IMR-90 (cell line): ENCODE data around the gene RAP1GAP. TPM values are rescaled to one million over a fixed set of nuclear protein-coding genes. Genes with fewer than 3 reads are reported as not detected.

Experiments
- ATAC-seq: fragments of 200-7000 bp; cut with Tn5 transposase; 2 replicates; pipeline ENCODE4 v1.9.1; 2020; ENCODE audit warnings: low read depth, mild to moderate bottlenecking, moderate library complexity
- BruUV-seq: library from RNA; stranded (reverse); fragments of 400-500 nt; replicated peaks from 2 replicates; lab custom pipeline; 2021; lab: Mats Ljungman, UMichigan
- CTCF ChIA-PET: fragments of 300-600 bp; formaldehyde crosslinking; extraction: SDS; loops from one replicate; lab custom pipeline; 2021; ENCODE audit warnings: antibody characterized with exemption; lab: Yijun Ruan, JAX
- POLR2A ChIA-PET: fragments of 300-600 bp; sonication (Branson Sonifier 250); formaldehyde crosslinking; loops from one replicate; lab custom pipeline; 2022; ENCODE audit warnings: antibody characterized with exemption; ENCODE audit not compliant: unreplicated experiment; lab: Charles Lee
- DNase-seq: peaks from one replicate; pipeline ENCODE4 v3.0.0; 2013
- H2AFZ ChIP-seq: replicated peaks from 2 replicates; pipeline ENCODE3; 2013; ENCODE audit warnings: low read length, mild to moderate bottlenecking; ENCODE audit not compliant: poor library complexity
- H2AK5ac ChIP-seq: 2 replicates; pipeline ENCODE4 v1.6.1; 2013; ENCODE audit warnings: low read depth, low read length, inconsistent platforms
- H2AK9ac ChIP-seq: replicated peaks from 2 replicates; pipeline ENCODE3; 2013; ENCODE audit warnings: mild to moderate bottlenecking, low read depth, low read length, moderate library complexity; ENCODE audit not compliant: poor library complexity
- H2BK120ac ChIP-seq: 2 replicates; pipeline ENCODE4 v1.6.1; 2013; ENCODE audit warnings: low read depth, low read length, inconsistent platforms
- H2BK15ac ChIP-seq: 3 replicates; pipeline ENCODE4 v1.6.1; 2013; ENCODE audit warnings: low read depth, low read length, inconsistent platforms
- H2BK20ac ChIP-seq: 2 replicates; pipeline ENCODE4 v1.6.1; 2013; ENCODE audit warnings: low read depth, mild to moderate bottlenecking, inconsistent platforms, low read length, moderate library complexity
- H2BK5ac ChIP-seq: 2 replicates; pipeline ENCODE4 v1.6.1; 2013; ENCODE audit warnings: mild to moderate bottlenecking, low read depth, low read length, inconsistent platforms; ENCODE audit not compliant: poor library complexity, severe bottlenecking
- H3K14ac ChIP-seq: replicated peaks from 2 replicates; pipeline ENCODE4 v1.6.1; 2013; ENCODE audit warnings: low read depth, low read length, inconsistent platforms
- H3K18ac ChIP-seq: 2 replicates; pipeline ENCODE4 v1.6.1; 2013; ENCODE audit warnings: low read depth, low read length, control low read depth
- H3K23ac ChIP-seq: 2 replicates; pipeline ENCODE4 v1.6.1; 2013; ENCODE audit warnings: low read depth, low read length, inconsistent platforms
- H3K27ac ChIP-seq: 2 replicates; pipeline ENCODE4 v1.5.1; 2013; ENCODE audit warnings: mild to moderate bottlenecking, control low read depth, low read length; ENCODE audit not compliant: insufficient read depth
- H3K27me3 ChIP-seq: 2 replicates; pipeline ENCODE4 v1.6.1; 2013; ENCODE audit warnings: low read length; ENCODE audit not compliant: control insufficient read depth, insufficient read depth
- H3K36me3 ChIP-seq: 2 replicates; pipeline ENCODE4 v1.6.1; 2013; ENCODE audit warnings: low read length, mixed read lengths; ENCODE audit not compliant: control insufficient read depth, insufficient read depth
- H3K4ac ChIP-seq: 2 replicates; pipeline ENCODE4 v1.6.1; 2013; ENCODE audit warnings: low read depth, low read length, inconsistent platforms
- H3K4me1 ChIP-seq: 2 replicates; pipeline ENCODE4 v1.6.1; 2013; ENCODE audit warnings: low read length, mixed read lengths; ENCODE audit not compliant: control insufficient read depth, insufficient read depth
- H3K4me2 ChIP-seq: 2 replicates; pipeline ENCODE4 v1.6.1; 2013; ENCODE audit warnings: low read depth, mild to moderate bottlenecking, control low read depth, low read length, moderate library complexity
- H3K4me3 ChIP-seq: 2 replicates; pipeline ENCODE4 v1.5.1; 2013; ENCODE audit warnings: low read depth, mild to moderate bottlenecking, control low read depth, low read length, moderate library complexity; ENCODE audit not compliant: insufficient read depth
- H3K56ac ChIP-seq: 2 replicates; pipeline ENCODE4 v1.6.1; 2013; ENCODE audit warnings: low read length, inconsistent platforms; ENCODE audit not compliant: insufficient read depth; ENCODE audit errors: extremely low read depth
- H3K79me1 ChIP-seq, 2 experiments: 2 replicates each; pipeline ENCODE4 v1.6.1; 2013; ENCODE audit warnings: low read length in 2 of 2, inconsistent platforms in 1 of 2, low read depth in 1 of 2
- H3K9ac ChIP-seq: 2 replicates; pipeline ENCODE4 v1.6.1; 2013; ENCODE audit warnings: low read depth, low read length, control low read depth
- H3K9me1 ChIP-seq: 2 replicates; pipeline ENCODE4 v1.6.1; 2013; ENCODE audit warnings: low read length, inconsistent platforms; ENCODE audit not compliant: insufficient read depth
- H3K9me3 ChIP-seq: 2 replicates; pipeline ENCODE4 v1.6.1; 2013; ENCODE audit warnings: low read length; ENCODE audit not compliant: control insufficient read depth, insufficient read depth
- H4K20me1 ChIP-seq: 2 replicates; pipeline ENCODE4 v1.6.1; 2013; ENCODE audit warnings: low read length, inconsistent platforms; ENCODE audit not compliant: insufficient read depth
- H4K5ac ChIP-seq: 2 replicates; pipeline ENCODE4 v1.6.1; 2013; ENCODE audit warnings: mild to moderate bottlenecking, low read depth, low read length, control low read depth
- H4K8ac ChIP-seq, 2 experiments: 2 replicates each; pipeline ENCODE4 v1.6.1; 2013; ENCODE audit warnings: low read depth in 2 of 2, low read length in 2 of 2, control low read depth in 1 of 2, inconsistent platforms in 1 of 2
- H4K91ac ChIP-seq: 2 replicates; pipeline ENCODE4 v1.6.1; 2013; ENCODE audit warnings: low read depth, low read length, inconsistent platforms; ENCODE audit not compliant: insufficient read depth
- BHLHE40 ChIP-seq: fragments of 150-350 bp; IDR thresholded peaks from 2 replicates; pipeline ENCODE4 v1.6.1; 2016; ENCODE audit warnings: mild to moderate bottlenecking, low read depth, low read length
- CEBPB ChIP-seq: IDR thresholded peaks from 2 replicates; pipeline ENCODE4 v1.6.1; 2012; ENCODE audit warnings: low read depth, low read length, improper control_type of control experiment
- CHD1 ChIP-seq: IDR thresholded peaks from 2 replicates; pipeline ENCODE4 v1.6.1; 2012; ENCODE audit warnings: low read depth, low read length, improper control_type of control experiment
- CTCF ChIP-seq: conservative IDR thresholded peaks from 2 replicates; pipeline ENCODE4 v1.5.1; 2012; ENCODE audit warnings: mild to moderate bottlenecking, low read depth, low read length, improper control_type of control experiment
- ELK1 ChIP-seq: fragments of 150-350 bp; IDR thresholded peaks from 2 replicates; pipeline ENCODE4 v1.6.1; 2016; ENCODE audit warnings: low read depth, mild to moderate bottlenecking, low read length, moderate library complexity, borderline replicate concordance
- FOS ChIP-seq: fragments of 150-350 bp; IDR thresholded peaks from 2 replicates; pipeline ENCODE4 v1.6.1; 2016; ENCODE audit warnings: low read depth, low read length
- MAFK ChIP-seq: IDR thresholded peaks from 2 replicates; pipeline ENCODE4 v1.6.1; 2012; ENCODE audit warnings: low read depth, low read length, improper control_type of control experiment
- MXI1 ChIP-seq: IDR thresholded peaks from 2 replicates; pipeline ENCODE4 v1.6.1; 2012; ENCODE audit warnings: low read depth, mild to moderate bottlenecking, low read length, moderate library complexity, borderline replicate concordance
- NFE2L2 ChIP-seq: fragments of 150-350 bp; IDR thresholded peaks from 2 replicates; pipeline ENCODE4 v1.6.1; 2016; ENCODE audit warnings: low read depth, mild to moderate bottlenecking, low read length
- POLR2A ChIP-seq: IDR thresholded peaks from 2 replicates; pipeline ENCODE4 v1.6.1; 2012; ENCODE audit warnings: mild to moderate bottlenecking, low read depth, low read length
- RAD21 ChIP-seq: IDR thresholded peaks from 2 replicates; pipeline ENCODE4 v1.6.1; 2012; ENCODE audit warnings: low read length, improper control_type of control experiment
- RCOR1 ChIP-seq: IDR thresholded peaks from 2 replicates; pipeline ENCODE4 v1.6.1; 2012; ENCODE audit warnings: mild to moderate bottlenecking, low read length, improper control_type of control experiment; ENCODE audit not compliant: insufficient replicate concordance
- RFX5 ChIP-seq: IDR thresholded peaks from 2 replicates; pipeline ENCODE4 v1.8.0; 2012; ENCODE audit warnings: low read depth, mild to moderate bottlenecking, low read length, moderate library complexity
- USF2 ChIP-seq: fragments of 150-350 bp; IDR thresholded peaks from 2 replicates; pipeline ENCODE4 v1.6.1; 2017; ENCODE audit warnings: mild to moderate bottlenecking, antibody characterized with exemption, low read length, low read depth
- WGBS, 2 experiments: methylation state at CpG; one replicate each; pipeline versions ENCODE4 v1.1.5 to v1.1.7; 2013; ENCODE audit warnings: missing lambda C conversion rate in 2 of 2; ENCODE audit not compliant: insufficient read length in 1 of 2; ENCODE audit errors: extremely low coverage in 2 of 2; 5-methylcytosine and 5-hydroxymethylcytosine counted together
- dilution Hi-C: fragments of 300-500 bp; cut with HindIII; formaldehyde crosslinking; loops from one replicate; pipeline ENCODE4 v1.14.3; 2018; ENCODE audit warnings: low sequenced_read_pairs; ENCODE audit not compliant: unreplicated experiment
- in situ Hi-C: fragments of 300-500 bp; cut with MboI; formaldehyde crosslinking; loops from 3 replicates; pipeline ENCODE4 v1.14.3; 2019; ENCODE audit warnings: low sequenced_read_pairs, inconsistent platforms, mixed read lengths
- intact Hi-C: fragments of 100-400 bp; cut with micrococcal nuclease; formaldehyde crosslinking; loops from 2 replicates; pipeline ENCODE4 v1.10.0; 2022
- polyA plus RNA-seq, 3 experiments: library from polyadenylated mRNA; depleted of rRNA; stranded (reverse); fragments of >200 nt; gene quantifications; 2 replicates each; pipeline ENCODE4 v1.2.3, GENCODE V29; 2012; ENCODE audit warnings: low replicate concordance in 1 of 3
- total RNA-seq: library from RNA; depleted of rRNA; stranded (reverse); fragments of >200 nt; gene quantifications from 2 replicates; pipeline ENCODE4 v1.2.3, GENCODE V29; 2012

Gene RAP1GAP
- total and polyA plus RNA-seq, 2 of the 4 experiments (the other 2 are of a cell fraction): under 0.01 to 0.10 TPM

- Histone ChIP-seq H4K8ac (no peak overlapping the region), H3K27ac (no peak overlapping the region), H3K4me2 (no peak overlapping the region), H3K79me1 (no peaks in the 10 kb centered on the region), H4K91ac (no peak overlapping the region), H3K27me3 (peaks cover 50% of the 10 kb centered on the region), H3K4me3 (no peak overlapping the region), H3K23ac (no peak overlapping the region), H3K4ac (no peak overlapping the region), H4K5ac (no peak overlapping the region), H2BK15ac (no peak overlapping the region), H2BK5ac (no peak overlapping the region), H3K56ac (no peak overlapping the region), H3K14ac (no peak overlapping the region), H4K20me1 (peaks cover 23% of the 10 kb centered on the region; the same call in 1 of the 2 replicates), H2AFZ (no peak overlapping the region), H3K36me3 (no peaks in the 10 kb centered on the region), H3K9me1 (no peaks in the 10 kb centered on the region), H3K18ac (no peak overlapping the region), H3K4me1 (peaks cover 4% of the 10 kb centered on the region; the same call in 1 of the 2 replicates), H2AK9ac (no peak overlapping the region), H3K9me3 (no peaks in the 10 kb centered on the region), H3K9ac (no peak overlapping the region), H2BK20ac (no peak overlapping the region), H2AK5ac (no peak overlapping the region), H2BK120ac (no peak overlapping the region)
- ChIA-PET POLR2A (no interaction called here), CTCF (interaction anchor here (1.2 kb wide), 1 partner anchor 12 kb away, joined by 3 read pairs; no protein-coding TSS in a partner anchor)
- dilution Hi-C loops (no loop called here), intact Hi-C loops (no loop called here), in situ Hi-C loops (no loop called here)
- 90% methylated on average over 3 of the region's 11 CpGs; no CpG with 5 or more reads in 1 of the 2 experiments for WGBS, 2 experiments
- DNase-seq (no peak), ATAC-seq (no peak)
- no TSS peak for BruUV-seq
- TF ChIP-seq ELK1 (no peak), FOS (no peak), CTCF (no peak), POLR2A (no peak), USF2 (no peak), BHLHE40 (no peak), NFE2L2 (no peak), CHD1 (no peak), RAD21 (no peak), CEBPB (no peak), MXI1 (no peak), RCOR1 (no peak), RFX5 (no peak), MAFK (no peak)
These were observed 2.1 kb upstream of the RAP1GAP start for GRCh38 chr1:21670956-21671902.
